Prostate gland (tissue), 2 donors: ENCODE data around the gene CPM. TPM values are rescaled to one million over a fixed set of nuclear protein-coding genes. Genes with fewer than 3 reads are reported as not detected.

ENCODE experiments used
- DNase-seq: peaks from one replicate; pipeline ENCODE4 v3.0.0-alpha.2; 2019; ENCODE audit warnings: low spot score
- H3K27ac ChIP-seq, 2 donors: fragments of 200-600 bp; sonication (generic); 2 replicates each; pipeline ENCODE4 v1.5.1; 2017 to 2019
- H3K27me3 ChIP-seq: fragments of 200-600 bp; sonication (generic); replicated peaks from 2 replicates; pipeline ENCODE4 v1.5.1; 2019; ENCODE audit not compliant: insufficient read depth
- H3K36me3 ChIP-seq, 2 donors: fragments of 200-600 bp; sonication (generic); 1 replicate in 1 of 2; 2 replicates in 1 of 2; pipeline versions ENCODE4 v1.5.1 to v1.8.1; 2017 to 2019
- H3K4me1 ChIP-seq: fragments of 200-600 bp; sonication (generic); replicated peaks from 2 replicates; pipeline ENCODE4 v1.5.1; 2019
- H3K4me3 ChIP-seq, 2 donors: fragments of 200-600 bp; sonication (generic); 2 replicates each; pipeline ENCODE4 v1.5.1; 2017 to 2019
- H3K9me3 ChIP-seq: fragments of 200-600 bp; sonication (generic); 2 replicates; pipeline ENCODE4 v1.5.1; 2017
- POLR2A ChIP-seq: fragments of 450-650 bp; IDR thresholded peaks from one replicate; pipeline ENCODE4 v1.6.1; 2016; ENCODE audit warnings: antibody characterized with exemption, mild to moderate bottlenecking
- POLR2AphosphoS5 ChIP-seq: sonication (generic); formaldehyde crosslinking; IDR thresholded peaks from one replicate; pipeline ENCODE4 v1.6.1; 2017; ENCODE audit warnings: antibody characterized with exemption
- WGBS: methylation state at CpG from one replicate; pipeline ENCODE4 v1.1.5; 2018; 5-methylcytosine and 5-hydroxymethylcytosine counted together
- intact Hi-C: fragments of 100-400 bp; cut with DNase I; formaldehyde crosslinking; loops from one replicate; pipeline ENCODE4 v1.14.2; 2022
- total RNA-seq, 2 donors: library from RNA; depleted of rRNA; stranded (reverse); fragments of >200 nt; gene quantifications; one replicate each; pipeline ENCODE4 v1.1.0, GENCODE V29; 2016
- TF ChIP-seq, protein P1 (sequence below), 4 experiments: fragments of 200-600 bp in 2 of 4; fragments of 450-650 bp in 2 of 4; sonication (generic) in 2 of 4; IDR thresholded peaks; 1 replicate in 3 of 4; 2 replicates in 1 of 4; pipeline ENCODE4 v1.5.1; 2016 to 2019; ENCODE audit warnings: antibody characterized with exemption in 4 of 4, mild to moderate bottlenecking in 2 of 4, moderate library complexity in 2 of 4

CPM gene
- total RNA-seq, 2 donors from 2014 or later: 68.4 TPM

DNA sequence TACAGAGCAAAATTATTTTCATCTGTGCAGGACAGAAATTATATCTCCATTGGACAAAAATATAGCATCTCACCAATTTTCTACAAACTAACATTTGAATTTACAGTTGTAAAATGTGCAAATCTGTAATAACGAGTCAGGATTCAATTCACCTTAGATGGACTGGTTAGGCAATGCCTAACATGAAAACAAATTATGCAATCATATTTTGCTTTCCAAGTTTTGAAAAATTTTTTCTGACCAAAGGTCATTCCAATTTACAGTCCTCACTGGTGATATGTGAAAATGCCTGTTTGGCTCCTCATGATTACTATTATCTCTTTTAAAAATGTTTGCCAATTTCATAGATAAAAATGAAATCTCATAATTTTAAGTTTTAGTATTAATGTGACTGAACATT is 6.5 kb upstream of the CPM start:
- no peak overlapping the region for H3K27ac ChIP-seq
- WGBS: 85% methylated on average over 1 of the region's 1 CpG
- no peak for DNase-seq
- H3K27me3 ChIP-seq: no peaks in the 10 kb centered on the region
- TF ChIP-seq, protein P1, sequence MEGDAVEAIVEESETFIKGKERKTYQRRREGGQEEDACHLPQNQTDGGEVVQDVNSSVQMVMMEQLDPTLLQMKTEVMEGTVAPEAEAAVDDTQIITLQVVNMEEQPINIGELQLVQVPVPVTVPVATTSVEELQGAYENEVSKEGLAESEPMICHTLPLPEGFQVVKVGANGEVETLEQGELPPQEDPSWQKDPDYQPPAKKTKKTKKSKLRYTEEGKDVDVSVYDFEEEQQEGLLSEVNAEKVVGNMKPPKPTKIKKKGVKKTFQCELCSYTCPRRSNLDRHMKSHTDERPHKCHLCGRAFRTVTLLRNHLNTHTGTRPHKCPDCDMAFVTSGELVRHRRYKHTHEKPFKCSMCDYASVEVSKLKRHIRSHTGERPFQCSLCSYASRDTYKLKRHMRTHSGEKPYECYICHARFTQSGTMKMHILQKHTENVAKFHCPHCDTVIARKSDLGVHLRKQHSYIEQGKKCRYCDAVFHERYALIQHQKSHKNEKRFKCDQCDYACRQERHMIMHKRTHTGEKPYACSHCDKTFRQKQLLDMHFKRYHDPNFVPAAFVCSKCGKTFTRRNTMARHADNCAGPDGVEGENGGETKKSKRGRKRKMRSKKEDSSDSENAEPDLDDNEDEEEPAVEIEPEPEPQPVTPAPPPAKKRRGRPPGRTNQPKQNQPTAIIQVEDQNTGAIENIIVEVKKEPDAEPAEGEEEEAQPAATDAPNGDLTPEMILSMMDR (IDR thresholded peaks at IDR 0.05): no peak
- TF ChIP-seq POLR2AphosphoS5: no peak
- TF ChIP-seq POLR2A: no peak
- H3K4me1 ChIP-seq: no peaks in the 10 kb centered on the region
- H3K36me3 ChIP-seq: no peaks in the 10 kb centered on the region
- no peak overlapping the region for H3K4me3 ChIP-seq
- intact Hi-C loops: no loop called here
- H3K9me3 ChIP-seq: no peaks in the 10 kb centered on the region

DNA sequence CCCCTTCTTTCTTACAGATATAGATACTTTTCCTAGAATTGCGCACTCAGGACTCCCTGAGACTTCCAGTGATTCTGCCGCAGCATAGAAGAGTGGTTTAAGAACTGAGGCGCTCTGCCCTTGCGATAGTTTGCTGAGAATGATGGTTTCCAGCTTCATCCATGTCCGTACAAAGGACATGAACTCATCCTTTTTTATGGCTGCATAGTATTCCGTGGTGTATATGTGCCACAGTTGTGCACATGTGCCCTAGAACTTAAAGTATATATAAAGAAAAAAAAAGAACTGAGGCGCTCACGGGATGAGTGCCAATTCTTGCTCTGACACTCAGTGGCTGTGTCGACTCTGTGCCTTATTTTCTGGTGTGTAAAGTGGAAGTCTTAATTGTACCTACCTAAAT is 1.4 kb upstream of the CPM start:
- Histone ChIP-seq H3K4me1 (no peaks in the 10 kb centered on the region), H3K9me3 (no peaks in the 10 kb centered on the region), H3K27ac (no peak overlapping the region), H3K36me3 (no peaks in the 10 kb centered on the region), H3K4me3 (no peak overlapping the region), H3K27me3 (no peaks in the 10 kb centered on the region)
- 93% methylated on average over 9 of the region's 9 CpGs for WGBS
- intact Hi-C loops: loop anchor here (5.0 kb wide), 1 partner anchor 133 kb away; no protein-coding TSS in a partner anchor
- no peak for DNase-seq
- TF ChIP-seq POLR2AphosphoS5 (no peak), POLR2A (no peak)
- TF ChIP-seq, protein P1 (IDR thresholded peaks at IDR 0.05): no peak

DNA sequence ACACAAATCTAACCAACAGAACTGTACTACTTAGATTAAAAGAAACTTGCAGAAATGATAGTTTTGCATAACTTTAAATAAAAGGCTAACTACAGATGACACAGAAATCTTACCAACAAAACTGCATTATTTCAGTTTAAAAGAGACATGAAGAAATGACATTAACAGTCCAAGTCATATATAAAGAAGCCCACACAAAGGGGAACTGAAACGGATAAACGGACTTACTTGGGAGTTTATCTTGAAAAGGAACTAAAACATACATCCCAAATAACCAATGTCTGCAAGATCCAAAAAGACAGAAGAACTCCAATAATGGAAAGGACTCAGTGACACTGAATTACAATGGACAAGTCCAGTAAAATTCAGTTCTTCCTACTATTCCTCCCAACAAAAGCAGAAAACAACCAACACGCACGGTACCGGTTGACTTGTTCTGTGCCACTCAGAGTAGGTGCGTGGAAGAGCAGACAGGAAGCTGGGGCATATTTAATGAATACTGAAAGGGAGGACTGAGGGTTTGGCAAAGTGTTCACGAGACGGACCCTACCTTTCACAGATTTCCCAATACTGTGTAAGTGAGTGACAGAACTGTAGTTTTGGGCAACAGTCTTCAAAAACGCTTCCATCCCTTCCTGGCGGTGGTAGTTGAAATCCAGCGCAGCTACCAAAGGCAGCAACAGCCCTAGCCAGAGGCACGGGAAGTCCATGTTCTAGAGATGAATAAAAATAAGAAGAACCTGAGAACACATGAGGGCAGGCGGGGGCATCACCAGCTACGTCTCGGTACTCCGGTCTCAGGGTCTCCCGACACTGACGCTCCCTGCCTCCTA is 627 bp downstream of the CPM start:
- 15% methylated on average over 18 of the region's 18 CpGs for WGBS
- Histone ChIP-seq H3K9me3 (no peaks in the 10 kb centered on the region), H3K4me1 (no peaks in the 10 kb centered on the region), H3K27me3 (no peaks in the 10 kb centered on the region), H3K27ac (peak overlapping the region; percentile 28 to 65), H3K4me3 (peak overlapping the region; percentile 47 to 60), H3K36me3 (no peaks in the 10 kb centered on the region)
- DNase-seq: no peak
- TF ChIP-seq POLR2A: no peak
- TF ChIP-seq, protein P1 (IDR thresholded peaks at IDR 0.05): no peak
- TF ChIP-seq POLR2AphosphoS5: no peak
- intact Hi-C loops: loop anchor here (5.0 kb wide), 1 partner anchor 135 kb away; no protein-coding TSS in a partner anchor

DNA sequence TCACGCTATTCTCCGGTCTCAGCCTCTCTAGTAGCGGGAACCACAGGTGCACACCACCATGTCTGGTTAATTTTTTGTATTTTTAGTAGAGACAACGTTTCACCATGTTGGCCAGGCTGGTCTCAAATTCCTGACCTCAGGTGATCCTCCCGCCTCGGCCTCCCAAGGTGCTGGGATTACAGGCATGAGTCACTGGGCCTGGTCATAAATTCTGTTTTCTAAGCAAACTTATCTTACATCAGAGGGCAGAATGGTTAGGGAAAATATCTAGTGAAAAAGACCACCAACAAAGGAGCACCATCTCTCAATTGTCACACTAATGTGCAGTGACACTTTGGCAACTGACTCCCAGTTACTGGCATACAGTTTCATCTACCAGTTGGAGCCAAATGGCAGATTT is 2.8 kb downstream of the CPM start:
- H3K27me3 ChIP-seq: no peaks in the 10 kb centered on the region
- WGBS: 84% methylated on average over 6 of the region's 6 CpGs
- H3K27ac ChIP-seq: no peak overlapping the region
- H3K9me3 ChIP-seq: no peaks in the 10 kb centered on the region
- H3K4me3 ChIP-seq: peak overlapping the region in 1 of 2 donors; percentile 4
- DNase-seq: no peak
- no peaks in the 10 kb centered on the region for H3K4me1 ChIP-seq
- no peak for TF ChIP-seq POLR2AphosphoS5
- TF ChIP-seq, protein P1 (IDR thresholded peaks at IDR 0.05): no peak
- intact Hi-C loops: loop anchor here (5.0 kb wide), 1 partner anchor 137 kb away; no protein-coding TSS in a partner anchor
- H3K36me3 ChIP-seq: no peaks in the 10 kb centered on the region

DNA sequence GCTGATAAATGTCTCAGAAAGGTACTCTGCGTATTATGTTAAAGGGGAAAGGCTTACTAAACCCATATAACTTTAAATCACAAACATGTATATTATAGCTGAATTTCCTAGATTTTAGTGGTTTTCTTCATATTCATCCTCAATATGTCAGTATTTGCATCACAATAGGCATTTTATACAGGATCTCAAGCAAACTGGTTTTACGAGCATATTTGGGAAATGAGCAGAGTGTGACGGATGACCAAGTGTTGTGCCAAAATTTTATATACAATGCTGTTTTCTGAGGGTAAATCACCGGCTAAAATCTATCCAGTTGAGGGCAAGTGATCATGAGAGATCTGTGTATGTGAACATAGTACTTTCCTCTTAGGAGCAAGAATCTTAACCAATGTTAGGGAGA is 8.4 kb downstream of the CPM start:
- H3K36me3 ChIP-seq: no peaks in the 10 kb centered on the region
- no peak overlapping the region for H3K4me3 ChIP-seq
- no peak for TF ChIP-seq POLR2A
- intact Hi-C loops: no loop called here
- H3K27ac ChIP-seq: no peak overlapping the region
- no peaks in the 10 kb centered on the region for H3K9me3 ChIP-seq
- 63% methylated on average over 4 of the region's 4 CpGs for WGBS
- no peak for DNase-seq
- H3K4me1 ChIP-seq: no peaks in the 10 kb centered on the region
- H3K27me3 ChIP-seq: no peaks in the 10 kb centered on the region
